RWPE2 (cell line): ENCODE measurements around the gene EPB41L4A.

ENCODE experiments used
- ATAC-seq: fragments of 200-7000 bp; cut with Tn5 transposase; 3 replicates; pipeline ENCODE4 v1.9.1; 2021; ENCODE audit warnings: low read depth
- DNase-seq: peaks from one replicate; pipeline ENCODE4 v3.0.0-alpha.2; 2020; ENCODE audit warnings: low spot score
- H3K27ac ChIP-seq: fragments of 450-650 bp; 2 replicates; pipeline ENCODE4 v1.5.1; 2017; ENCODE audit warnings: mild to moderate bottlenecking; ENCODE audit not compliant: poor library complexity, severe bottlenecking
- H3K27me3 ChIP-seq: fragments of 250-450 bp; sonication (Bioruptor Pico); 2 replicates; pipeline ENCODE4 v1.5.1; 2021; ENCODE audit warnings: mild to moderate bottlenecking, moderate library complexity; ENCODE audit not compliant: insufficient read depth, poor library complexity, severe bottlenecking
- H3K36me3 ChIP-seq: fragments of 250-450 bp; sonication (Bioruptor Pico); 2 replicates; pipeline ENCODE4 v1.5.1; 2020; ENCODE audit warnings: low read depth, mild to moderate bottlenecking, moderate library complexity
- H3K4me1 ChIP-seq: fragments of 250-450 bp; sonication (Bioruptor Pico); 2 replicates; pipeline ENCODE4 v1.5.1; 2021; ENCODE audit warnings: mild to moderate bottlenecking, moderate library complexity; ENCODE audit not compliant: insufficient read depth, poor library complexity, severe bottlenecking
- H3K4me3 ChIP-seq: fragments of 250-450 bp; sonication (Bioruptor Pico); 2 replicates; pipeline ENCODE4 v1.5.1; 2021; ENCODE audit warnings: mild to moderate bottlenecking, moderate library complexity; ENCODE audit not compliant: severe bottlenecking
- H3K9me3 ChIP-seq: fragments of 250-450 bp; sonication (Bioruptor Pico); 2 replicates; pipeline ENCODE4 v1.5.1; 2021; ENCODE audit warnings: mild to moderate bottlenecking, moderate library complexity; ENCODE audit not compliant: severe bottlenecking
- CTCF ChIP-seq: fragments of 450-650 bp; IDR thresholded peaks from one replicate; pipeline ENCODE4 v1.5.1; 2017; ENCODE audit warnings: mild to moderate bottlenecking, moderate library complexity; ENCODE audit not compliant: poor library complexity, severe bottlenecking

Gene EPB41L4A

GRCh38 chr5:112349371-112349770 lies 69.7 kb downstream of the EPB41L4A start:
- Histone ChIP-seq H3K27ac (no peak overlapping the region), H3K4me3 (no peak overlapping the region), H3K27me3 (no peaks in the 10 kb centered on the region), H3K9me3 (no peaks in the 10 kb centered on the region), H3K36me3 (no peaks in the 10 kb centered on the region), H3K4me1 (no peaks in the 10 kb centered on the region)
- no peak for DNase-seq
- no peak for TF ChIP-seq CTCF
- ATAC-seq, result no peak

- Histone ChIP-seq H3K9me3 (no peaks in the 10 kb centered on the region), H3K27ac (no peak overlapping the region), H3K4me1 (no peaks in the 10 kb centered on the region), H3K27me3 (no peaks in the 10 kb centered on the region), H3K36me3 (no peaks in the 10 kb centered on the region), H3K4me3 (no peak overlapping the region)
- no peak for ATAC-seq
- no peak for TF ChIP-seq CTCF
- no peak for DNase-seq
Measured at GRCh38 chr5:112348915-112349314, 70.2 kb downstream of the EPB41L4A start.

GRCh38 chr5:112348387-112348786 lies 70.7 kb downstream of the EPB41L4A start:
- Histone ChIP-seq H3K4me3 (no peak overlapping the region), H3K27ac (no peak overlapping the region), H3K9me3 (no peaks in the 10 kb centered on the region), H3K4me1 (no peaks in the 10 kb centered on the region), H3K27me3 (no peaks in the 10 kb centered on the region), H3K36me3 (no peaks in the 10 kb centered on the region)
- ATAC-seq (no peak), DNase-seq (no peak)
- TF ChIP-seq CTCF, result no peak

GRCh38 chr5:112346411-112347044 lies 72.5 kb downstream of the EPB41L4A start:
- DNase-seq (no peak), ATAC-seq (no peak)
- Histone ChIP-seq H3K36me3 (no peaks in the 10 kb centered on the region), H3K27ac (no peak overlapping the region), H3K4me3 (no peak overlapping the region), H3K9me3 (no peaks in the 10 kb centered on the region), H3K4me1 (no peaks in the 10 kb centered on the region), H3K27me3 (no peaks in the 10 kb centered on the region)
- no peak for TF ChIP-seq CTCF

GRCh38 chr5:112344540-112344939 lies 74.5 kb downstream of the EPB41L4A start:
- Histone ChIP-seq H3K4me1 (no peaks in the 10 kb centered on the region), H3K9me3 (no peaks in the 10 kb centered on the region), H3K27me3 (no peaks in the 10 kb centered on the region), H3K36me3 (no peaks in the 10 kb centered on the region), H3K4me3 (no peak overlapping the region), H3K27ac (no peak overlapping the region)
- DNase-seq (no peak), ATAC-seq (no peak)
- TF ChIP-seq CTCF, result no peak
